GM19397 (cell line): ENCODE results near the gene LIN54.
"Not testable (repeated sequence)": the region's sequence is repeated elsewhere in the genome, so short reads cannot be mapped to it uniquely, and the experiment has no call there.

ENCODE experiments used
- ATAC-seq: cut with Tn5 transposase; IDR thresholded peaks from one replicate; pipeline ENCODE4 v1.9.1; 2021; ENCODE audit warnings: mild to moderate bottlenecking, moderate library complexity; ENCODE audit not compliant: unreplicated experiment

Gene LIN54

DNA sequence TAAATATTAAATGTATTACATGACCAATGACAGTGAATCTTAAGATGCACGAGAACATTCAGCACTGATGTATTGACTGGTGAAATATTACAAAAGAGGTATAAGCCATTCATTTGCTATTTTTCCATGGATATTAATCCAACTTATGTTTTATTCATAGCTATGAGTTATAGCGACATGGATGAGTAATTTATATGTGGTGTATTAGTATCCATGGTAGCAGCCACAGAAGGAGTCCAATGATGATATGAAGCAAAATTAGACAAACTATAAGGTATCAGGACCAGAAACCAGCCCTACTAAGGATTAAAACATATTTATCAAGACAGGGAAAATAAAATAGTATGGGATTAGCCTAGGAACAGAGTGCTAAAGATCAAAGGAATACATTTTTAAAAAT is 59.4 kb downstream of the LIN54 start:
- ATAC-seq, result no peak

DNA sequence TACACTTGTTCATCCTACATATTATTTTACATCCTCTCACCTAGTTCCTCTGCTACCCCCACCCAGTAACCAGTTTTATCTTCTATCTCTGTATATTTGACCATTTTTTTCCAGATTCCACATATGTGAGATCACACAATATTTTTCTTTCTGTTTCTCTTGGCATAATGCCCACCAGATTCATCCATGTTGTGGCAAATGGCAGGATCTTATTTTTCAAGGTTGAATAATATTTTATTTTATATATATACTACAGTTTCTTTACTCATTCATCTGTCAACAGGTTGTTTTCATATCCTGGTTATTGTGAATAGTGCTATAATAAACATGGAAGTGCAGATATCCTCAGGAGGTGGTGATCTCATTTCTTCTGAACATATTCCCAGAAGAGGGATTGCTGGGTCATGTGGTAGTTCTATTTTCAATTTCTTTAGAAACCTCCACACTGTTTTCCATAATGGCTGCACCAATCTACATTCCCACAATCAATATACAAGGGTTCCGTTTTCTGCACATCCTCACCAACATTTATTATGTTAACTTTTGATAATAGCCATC is 61.9 kb downstream of the LIN54 start:
- ATAC-seq, result no peak

DNA sequence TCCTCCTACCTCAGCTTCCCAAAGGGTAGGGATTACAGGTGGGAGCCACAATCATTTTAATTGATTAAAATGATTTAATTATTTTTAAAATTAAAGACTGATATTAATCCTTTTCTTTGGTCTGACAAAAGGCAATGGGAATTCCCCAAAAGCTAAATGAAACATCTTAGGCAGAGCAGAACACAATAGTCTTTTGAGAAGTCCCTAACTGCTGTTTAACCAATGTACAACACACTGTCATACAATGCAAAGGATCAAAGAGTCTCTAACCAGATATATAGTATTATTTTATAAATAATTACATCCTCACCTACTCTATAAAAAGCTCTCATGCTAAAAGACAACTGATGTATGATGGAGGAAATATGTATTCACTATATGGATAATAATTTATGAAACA is 63.1 kb downstream of the LIN54 start:
- ATAC-seq, result no peak

DNA sequence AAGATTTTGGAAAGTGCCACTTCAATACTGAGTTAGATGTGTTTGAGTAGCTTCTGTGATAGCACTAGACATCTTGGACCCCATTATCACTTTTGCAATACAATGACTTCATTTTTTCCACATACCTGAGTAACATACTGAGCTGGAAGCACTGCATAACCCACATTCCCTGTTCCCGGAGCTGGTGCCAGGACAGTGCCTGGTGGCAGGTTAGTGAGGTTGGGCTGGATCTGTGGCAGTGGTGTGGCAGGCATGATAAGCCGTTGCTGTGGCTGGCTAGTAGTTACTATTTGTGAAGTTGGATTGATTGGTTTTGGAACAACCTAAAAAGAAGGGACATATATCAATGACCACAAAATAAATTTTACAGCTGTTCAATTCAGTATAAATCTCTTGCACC is 71.2 kb downstream of the LIN54 start:
- ATAC-seq, result no peak

DNA sequence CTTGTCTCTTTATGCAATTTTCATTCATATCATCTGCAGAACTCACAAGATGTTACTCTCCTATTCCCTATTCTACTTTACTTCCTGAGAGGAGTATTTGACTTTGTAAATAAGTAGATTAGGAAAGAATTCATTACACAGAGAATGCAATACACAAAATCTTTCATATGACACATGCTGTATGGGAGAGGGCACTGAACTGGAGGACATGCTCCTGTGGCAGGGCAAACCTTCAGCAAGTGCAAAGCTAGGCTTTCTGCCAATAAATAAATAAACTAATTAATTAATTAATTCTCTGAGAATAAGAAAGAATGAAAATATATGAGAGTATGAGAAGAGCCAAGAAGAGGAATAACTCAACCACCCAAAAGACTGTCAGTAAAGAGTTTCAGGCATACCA is 76.2 kb downstream of the LIN54 start:
- ATAC-seq, result no peak

DNA sequence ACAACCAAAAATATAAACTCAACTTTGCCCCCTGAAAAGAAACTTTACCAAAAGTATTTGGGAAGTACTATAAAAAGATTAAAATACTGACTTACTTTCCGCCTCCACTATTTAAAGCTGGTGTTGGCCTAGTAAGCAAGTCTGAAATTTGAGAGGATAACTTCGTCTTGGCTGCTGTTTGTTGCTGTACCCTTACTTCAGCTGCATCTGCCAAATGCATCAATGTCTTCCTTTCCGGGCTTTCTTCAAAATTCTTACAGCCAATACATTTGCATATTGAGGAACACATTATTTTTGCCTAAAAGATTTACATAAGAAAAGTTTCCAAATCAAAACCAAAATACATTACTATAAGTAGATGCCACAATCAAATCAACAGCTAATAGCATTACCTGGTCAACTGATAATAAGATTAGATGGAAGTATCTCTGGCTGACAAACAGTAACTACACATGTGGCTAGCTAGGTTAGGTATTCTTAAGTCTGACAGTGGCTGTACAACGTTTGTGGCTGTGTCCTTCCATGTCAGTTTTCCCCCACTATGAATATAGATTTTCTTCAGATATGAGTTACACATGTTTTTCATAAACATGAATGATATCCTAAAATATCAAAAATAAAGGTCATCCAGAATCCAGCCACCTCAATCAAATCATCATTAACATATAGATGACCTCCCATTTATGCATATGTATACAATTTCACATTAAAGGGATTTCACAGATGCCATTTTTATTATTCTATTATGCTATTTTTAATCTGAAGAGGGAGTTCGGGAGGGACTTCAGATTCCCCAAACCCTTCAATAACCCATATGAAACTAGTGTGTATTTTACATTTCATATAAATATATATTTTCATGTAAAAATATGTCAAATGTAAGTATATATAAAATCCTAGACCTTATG is 79.5 kb downstream of the LIN54 start:
- ATAC-seq, result no peak

DNA sequence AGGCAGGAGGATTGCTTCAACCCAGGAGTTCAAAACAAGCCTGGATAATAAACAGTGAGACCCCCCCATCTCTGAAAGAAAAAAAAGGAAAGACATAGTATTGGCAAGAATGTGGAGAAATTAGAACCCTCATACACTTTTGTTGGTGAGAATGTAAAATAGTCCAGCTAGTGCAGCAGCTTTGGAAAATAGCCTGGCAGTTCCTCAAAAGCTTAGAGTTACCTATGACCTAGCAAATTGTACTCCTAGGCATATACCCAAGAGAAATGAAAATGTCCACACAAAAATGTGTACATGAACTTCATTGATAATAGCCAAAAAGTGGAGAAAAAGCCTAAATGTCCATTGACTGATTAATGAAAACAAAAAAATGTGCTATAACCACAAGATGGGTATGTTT is 88.8 kb downstream of the LIN54 start:
- ATAC-seq, result no peak

DNA sequence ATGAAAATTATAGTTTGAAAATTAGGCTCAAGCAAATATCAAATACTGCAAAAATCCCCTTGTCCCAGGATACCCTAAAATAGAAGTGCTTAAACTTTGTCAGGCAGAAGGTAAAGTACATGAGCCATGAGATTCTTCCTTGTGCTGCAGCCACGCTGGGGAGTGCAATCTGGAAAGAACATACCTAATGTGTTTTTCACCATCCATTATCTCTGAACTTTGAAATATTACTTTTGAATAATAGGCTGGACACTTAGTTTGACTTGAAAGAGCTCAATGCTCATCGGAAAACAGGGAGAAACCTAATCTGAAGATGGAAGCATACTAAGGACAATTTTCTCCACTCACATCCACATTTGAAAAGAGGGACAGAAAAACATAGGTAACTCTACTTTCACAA is 91.2 kb downstream of the LIN54 start:
- ATAC-seq, result no peak

DNA sequence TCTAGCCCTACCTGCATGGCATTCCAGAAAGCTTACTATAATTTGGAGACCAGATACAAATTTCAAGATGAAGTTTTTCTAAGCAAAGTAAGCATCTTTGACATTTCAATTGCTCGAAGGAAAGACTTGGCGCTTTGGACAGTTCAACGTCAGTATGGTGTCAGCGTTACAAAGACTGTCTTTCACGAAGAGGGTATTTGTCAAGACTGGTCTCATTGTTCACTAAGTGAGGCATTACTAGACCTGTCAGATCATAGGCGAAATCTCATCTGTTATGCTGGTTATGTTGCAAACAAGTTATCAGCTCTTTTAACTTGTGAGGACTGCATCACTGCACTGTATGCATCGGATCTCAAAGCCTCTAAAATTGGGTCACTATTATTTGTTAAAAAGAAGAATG is 92.5 kb downstream of the LIN54 start:
- ATAC-seq, result no peak

DNA sequence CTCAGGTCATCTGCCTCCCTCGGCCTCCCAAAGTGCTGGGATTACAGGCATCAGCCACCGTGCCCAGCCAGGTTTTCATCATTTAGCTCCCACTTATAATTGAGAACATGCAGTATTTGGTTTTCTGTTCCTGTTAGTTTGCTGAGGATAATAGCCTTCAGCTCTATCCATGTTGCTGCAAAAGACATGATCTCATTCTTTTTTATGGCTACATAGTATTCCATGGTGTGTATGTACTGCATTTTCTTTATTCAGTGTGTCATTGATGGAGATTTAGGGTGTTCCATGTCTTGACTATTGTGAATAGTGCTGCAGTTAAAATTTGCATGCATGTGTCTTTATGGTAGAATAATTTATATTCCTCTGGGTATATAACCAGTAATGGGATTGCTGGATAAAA is 96.7 kb downstream of the LIN54 start:
- not testable (repeated sequence) for ATAC-seq

DNA sequence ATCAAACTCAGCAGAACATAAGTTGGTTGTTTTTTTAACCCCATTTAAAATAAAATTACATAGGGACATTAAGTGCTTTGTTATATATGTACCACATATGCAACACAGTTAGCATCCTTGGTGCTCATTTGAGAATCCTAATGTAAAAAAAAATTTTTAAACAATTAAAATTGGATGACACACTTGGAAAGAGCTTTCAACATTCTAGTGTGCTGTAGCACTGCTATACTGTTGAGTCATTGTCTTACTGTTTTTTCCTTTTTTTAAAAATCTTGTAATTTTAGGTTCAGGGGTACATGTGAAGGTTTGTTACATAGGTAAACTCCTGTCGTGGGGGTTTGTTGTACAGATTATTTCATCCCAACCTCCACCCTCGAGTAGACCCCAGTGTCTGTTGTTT is 97.3 kb downstream of the LIN54 start:
- ATAC-seq, result no peak

DNA sequence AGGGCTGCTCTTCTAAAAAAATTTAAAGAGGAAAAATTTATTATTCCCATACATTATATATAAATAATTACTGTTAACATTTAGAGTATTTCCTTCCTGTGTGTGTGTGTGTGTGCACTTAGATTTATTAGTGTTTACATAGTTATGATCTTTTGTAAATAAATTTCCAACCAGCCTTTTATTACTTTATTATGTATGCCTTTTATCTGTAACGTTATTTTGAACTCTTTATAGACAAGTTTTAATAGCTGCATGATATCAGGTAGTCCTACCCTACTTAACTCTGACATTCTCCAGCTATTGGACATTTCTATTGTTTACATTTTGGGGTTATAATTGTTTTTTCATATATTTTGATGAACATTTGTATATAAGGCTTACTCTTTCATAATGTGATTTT is 101.3 kb downstream of the LIN54 start:
- no peak for ATAC-seq

DNA sequence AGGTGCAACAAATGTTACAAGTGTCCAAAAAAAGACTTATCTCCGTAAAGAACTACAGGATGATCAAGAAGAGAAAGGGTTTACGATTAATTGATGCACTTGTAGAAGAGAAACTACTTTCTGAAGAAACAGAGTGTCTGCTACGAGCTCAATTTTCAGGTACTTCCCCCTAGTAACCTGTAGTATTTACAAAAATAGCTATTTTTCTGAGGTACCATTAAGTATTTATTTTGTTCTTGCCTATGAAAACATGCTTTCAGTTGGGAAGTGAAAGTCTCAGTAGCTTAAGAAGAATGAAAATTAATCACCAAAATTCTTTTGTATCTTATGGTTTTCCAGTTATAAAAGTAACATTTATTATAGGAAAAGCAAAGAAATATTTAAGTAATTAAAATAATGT is 104.2 kb downstream of the LIN54 start:
- ATAC-seq, result no peak

DNA sequence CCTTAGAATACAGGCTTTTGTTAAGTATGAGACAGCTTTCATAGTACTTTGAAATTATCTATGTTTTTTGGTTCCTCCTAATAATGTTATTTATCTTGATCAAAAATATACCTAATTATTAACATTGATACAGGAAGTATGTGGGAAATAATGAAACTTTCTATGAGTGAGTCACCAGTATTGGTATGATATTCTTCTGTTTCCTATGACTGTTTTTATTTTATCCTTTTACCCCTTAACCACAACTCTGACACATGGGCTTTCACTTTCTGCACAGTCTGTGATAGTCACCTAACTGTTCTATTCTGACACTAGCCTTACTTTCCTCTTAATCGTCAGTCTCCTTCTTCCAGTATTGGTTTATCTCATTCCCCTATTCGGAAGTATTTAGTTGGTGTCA is 105.4 kb downstream of the LIN54 start:
- peak; percentile 33 for ATAC-seq

DNA sequence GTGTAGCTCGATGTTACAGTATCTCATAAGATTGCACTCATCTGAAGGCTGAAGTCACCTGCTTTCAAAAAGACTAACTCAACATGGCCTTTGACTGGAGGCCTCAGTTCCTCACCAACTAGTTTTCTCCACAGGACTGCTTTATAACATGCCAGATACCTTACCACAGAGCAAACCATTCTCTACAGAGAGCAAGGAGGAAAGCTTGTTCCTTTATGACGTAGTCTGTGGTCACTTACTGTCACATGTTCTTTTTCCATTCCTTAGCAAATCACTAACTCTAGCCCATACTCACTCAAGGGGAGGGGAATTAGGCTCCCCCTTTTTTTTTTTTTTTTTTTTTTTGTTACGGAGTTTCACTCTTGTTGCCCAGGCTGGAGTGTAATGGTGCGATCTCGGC is 106.9 kb downstream of the LIN54 start:
- ATAC-seq, result no peak

DNA sequence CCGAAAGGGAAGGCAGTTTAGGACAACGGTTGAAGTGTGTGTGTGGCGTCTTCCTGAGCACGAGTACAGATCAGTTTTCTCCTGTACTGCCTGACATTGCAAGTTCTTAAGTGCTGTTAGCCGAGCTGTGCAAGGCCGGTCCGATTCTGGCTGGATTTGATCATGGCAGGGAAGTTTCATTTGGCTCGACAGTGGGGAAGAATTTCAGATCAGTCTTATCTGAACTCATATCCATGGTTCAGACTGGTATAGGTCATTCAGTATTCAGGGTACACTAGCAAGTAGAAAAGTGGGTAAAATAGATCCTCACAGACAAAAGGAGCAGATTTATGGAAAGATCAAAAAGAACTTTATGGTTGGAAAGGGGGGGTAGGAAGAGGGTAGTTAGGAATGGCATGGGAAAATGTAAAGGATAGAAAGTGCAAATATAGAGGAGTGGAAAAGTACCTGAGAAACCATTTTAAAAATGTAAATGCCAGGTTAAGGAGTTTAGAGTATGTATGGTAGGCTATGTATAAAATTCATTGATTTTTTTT is 109.4 kb downstream of the LIN54 start:
- no peak for ATAC-seq

DNA sequence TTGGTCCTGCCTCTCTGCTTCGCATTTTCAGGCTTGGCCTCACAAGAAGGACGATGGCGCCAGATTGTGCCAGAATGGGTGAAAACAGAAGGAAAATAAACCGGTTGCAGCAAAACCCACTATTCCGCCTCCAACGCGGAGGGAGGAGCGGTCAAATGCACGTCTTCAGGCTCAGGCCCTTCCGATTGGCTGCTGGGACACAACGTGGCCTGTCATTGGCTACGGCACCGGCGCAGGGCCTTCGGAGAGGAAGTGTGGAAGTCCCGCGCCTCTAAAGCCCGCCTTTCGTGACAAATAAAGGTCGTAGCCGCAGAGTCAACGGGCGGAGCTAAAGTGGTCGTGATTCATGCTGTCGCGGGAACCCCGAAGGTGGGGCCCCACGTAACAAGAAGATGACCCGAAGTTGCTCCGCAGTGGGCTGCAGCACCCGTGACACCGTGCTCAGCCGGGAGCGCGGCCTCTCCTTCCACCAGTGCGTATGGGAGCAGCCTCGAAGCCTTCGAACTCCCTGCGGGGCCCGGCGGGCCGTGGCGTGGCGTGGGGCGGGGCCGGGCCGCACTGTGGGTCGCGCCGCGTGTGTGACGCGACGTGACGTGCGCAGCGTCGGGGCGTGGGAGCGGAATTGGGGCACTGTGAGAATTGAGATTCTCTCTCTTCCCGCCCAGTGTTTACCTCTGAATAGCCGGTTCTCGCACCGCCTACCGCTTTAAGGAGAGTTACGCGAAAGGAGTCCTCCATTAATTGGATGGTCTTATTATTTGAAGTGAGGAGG is 110.0 kb downstream of the LIN54 start, which contains the start of gene THAP9:
TSS of gene THAP9 (plus strand) at position 325 of the 772 bp plus-strand sequence. CDS start at position 393, 68 bp downstream.
- ATAC-seq, result peak; percentile 89

DNA sequence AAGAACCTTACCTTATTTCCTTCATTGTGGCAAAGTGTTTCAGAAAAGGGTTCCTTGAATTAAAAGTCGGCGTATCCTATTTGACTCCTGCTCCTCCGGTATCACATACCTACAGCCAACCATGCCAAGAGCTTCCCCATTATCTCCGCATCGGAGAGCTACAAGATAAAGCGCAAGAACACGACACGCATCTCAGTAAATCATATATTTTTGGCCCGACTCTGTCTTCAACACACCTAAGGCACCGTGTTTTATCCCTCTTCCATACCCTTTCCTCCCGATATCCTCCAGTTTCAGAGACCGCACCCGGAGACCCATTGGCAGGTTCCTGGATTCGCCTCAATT is 110.6 kb downstream of the LIN54 start:
- ATAC-seq, result peak; percentile 2

DNA sequence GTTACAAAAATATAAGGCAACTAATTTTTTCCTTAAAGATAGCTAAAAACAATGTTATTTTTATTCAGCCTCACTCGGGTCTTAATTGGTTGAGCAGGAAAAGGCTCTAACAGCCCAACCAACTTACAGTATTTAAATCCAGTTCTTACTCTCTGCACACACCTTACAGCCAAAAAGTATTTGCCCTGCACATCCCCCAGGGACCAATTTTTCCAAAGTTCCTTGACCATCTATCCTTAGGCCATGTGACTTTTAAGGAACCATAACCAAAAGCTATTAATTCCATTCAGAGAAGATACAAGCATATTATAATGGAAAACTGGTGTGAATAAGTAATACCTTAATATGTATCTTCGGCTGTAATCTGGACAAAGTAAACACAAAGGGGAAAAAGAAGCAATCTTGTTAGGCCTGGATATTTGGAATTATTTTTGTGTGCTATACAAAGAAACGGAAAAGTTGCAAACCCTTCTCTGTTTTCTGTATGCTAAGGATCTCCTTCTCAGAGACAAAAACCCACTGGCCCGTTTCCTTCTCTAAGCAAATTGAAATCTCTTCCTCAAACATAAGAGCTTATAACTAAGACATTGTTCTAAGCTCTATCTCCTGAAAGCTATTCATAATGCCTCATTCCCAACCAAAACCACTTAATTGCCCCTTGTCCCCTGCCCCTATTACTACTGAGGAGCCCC is 111.1 kb downstream of the LIN54 start:
- ATAC-seq, result no peak

DNA sequence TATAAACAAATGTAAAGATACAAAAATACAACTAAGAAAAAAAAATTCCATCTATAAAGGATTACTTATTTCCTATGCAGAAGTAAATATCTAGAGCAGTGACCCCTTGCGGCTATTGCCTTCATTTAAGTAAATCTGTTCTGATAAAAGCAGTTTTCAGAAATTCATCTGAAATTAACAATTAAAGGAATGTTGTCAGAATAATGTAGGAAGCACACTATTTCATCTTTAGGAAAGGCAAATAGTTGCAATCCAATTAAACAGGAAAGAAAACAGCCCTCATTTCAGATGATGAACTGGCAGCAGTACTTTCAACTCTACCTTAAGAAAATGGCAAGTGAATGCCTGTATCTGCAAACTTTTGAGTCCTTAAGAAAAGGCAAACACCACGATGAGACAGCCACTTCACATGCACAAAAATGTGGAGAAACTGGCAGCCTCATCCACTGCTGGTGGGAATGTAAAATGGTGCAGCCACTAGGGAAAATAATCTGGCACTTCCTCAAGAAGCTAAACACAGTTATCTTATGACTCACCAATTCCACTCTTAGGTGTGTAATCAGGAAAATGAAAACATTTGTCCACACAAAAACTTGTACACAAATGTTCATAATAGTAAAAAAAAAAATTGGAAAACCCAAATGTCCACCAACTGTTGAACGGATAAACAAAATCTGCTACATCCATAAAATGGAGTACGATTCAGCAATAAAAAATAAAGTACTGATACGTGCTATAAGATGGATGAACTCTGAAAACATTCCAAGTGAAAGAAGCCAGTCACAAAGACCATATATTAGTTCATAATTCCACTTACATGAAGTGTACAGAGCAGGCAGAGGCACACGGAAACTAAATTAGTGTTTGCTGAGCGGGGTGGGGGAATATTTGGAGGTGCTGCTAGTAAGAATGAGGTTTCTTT is 112.0 kb downstream of the LIN54 start:
- ATAC-seq, result no peak
